ENCODE results near the gene TMED9. TPM values are rescaled to one million over a fixed set of nuclear protein-coding genes. Genes with fewer than 3 reads are reported as not detected.
"Not testable (repeated sequence)": the region's sequence is repeated elsewhere in the genome, so short reads cannot be mapped to it uniquely, and the experiment has no call there.

TMED9 gene
- 94.7 and 105 TPM in 2 replicates for total RNA-seq (2014; rRNA removed; shearing (Covaris generic))

GRCh38 chr5:177592010-177592834, at the start of gene TMED9:
TMED9 (plus strand) TSS chr5:177592203; CDS start chr5:177592215, 12 bp downstream.
- peak; percentile 95 for DNase-seq (ENCODE audit: low read depth)

- no peak for DNase-seq (ENCODE audit: low read depth)
Observed at GRCh38 chr5:177542816-177543465, 49.1 kb upstream of the TMED9 start.

GRCh38 chr5:177545487-177546257, 46.3 kb upstream of the TMED9 start:
- DNase-seq (ENCODE audit: low read depth), result peak; percentile 63

- peak; percentile 95 for DNase-seq (ENCODE audit: low read depth)
Observed at GRCh38 chr5:177546258-177546741, 45.7 kb upstream of the TMED9 start.

GRCh38 chr5:177547736-177548135, 44.3 kb upstream of the TMED9 start:
- no peak for DNase-seq (ENCODE audit: low read depth)

- no peak for DNase-seq (ENCODE audit: low read depth)
Observed at GRCh38 chr5:177548495-177548894, 43.5 kb upstream of the TMED9 start.

GRCh38 chr5:177550122-177550521, 41.9 kb upstream of the TMED9 start:
- DNase-seq (ENCODE audit: low read depth), result no peak

GRCh38 chr5:177552839-177553455, 39.1 kb upstream of the TMED9 start:
- DNase-seq (ENCODE audit: low read depth), result no peak

GRCh38 chr5:177553671-177554429, 38.2 kb upstream of the TMED9 start:
- peak; percentile 36 for DNase-seq (ENCODE audit: low read depth)

GRCh38 chr5:177554474-177555111, 37.4 kb upstream of the TMED9 start, which contains the start of gene FAM193B:
FAM193B (minus strand) TSS chr5:177554563; CDS start chr5:177554458, 105 bp downstream.
- DNase-seq (ENCODE audit: low read depth), result peak; percentile 95

GRCh38 chr5:177555228-177555627, 36.8 kb upstream of the TMED9 start:
- DNase-seq (ENCODE audit: low read depth), result no peak

- DNase-seq (ENCODE audit: low read depth), result no peak
Observed at GRCh38 chr5:177555665-177556064, 36.3 kb upstream of the TMED9 start.

- DNase-seq (ENCODE audit: low read depth), result peak; percentile 53
Observed at GRCh38 chr5:177557041-177557647, 34.9 kb upstream of the TMED9 start.

GRCh38 chr5:177557796-177558195, 34.2 kb upstream of the TMED9 start:
- no peak for DNase-seq (ENCODE audit: low read depth)

GRCh38 chr5:177559446-177559941, 32.5 kb upstream of the TMED9 start:
- DNase-seq (ENCODE audit: low read depth), result not testable (repeated sequence)

GRCh38 chr5:177565046-177565445, 27.0 kb upstream of the TMED9 start:
- no peak for DNase-seq (ENCODE audit: low read depth)

- DNase-seq (ENCODE audit: low read depth), result peak; percentile 35
Observed at GRCh38 chr5:177568326-177568725, 23.7 kb upstream of the TMED9 start.

GRCh38 chr5:177569894-177570293, 22.1 kb upstream of the TMED9 start:
- DNase-seq (ENCODE audit: low read depth), result no peak

- no peak for DNase-seq (ENCODE audit: low read depth)
Observed at GRCh38 chr5:177575488-177575887, 16.5 kb upstream of the TMED9 start.

- no peak for DNase-seq (ENCODE audit: low read depth)
Observed at GRCh38 chr5:177576169-177576568, 15.8 kb upstream of the TMED9 start.

Data from Daoy (cell line).